ENCODE data around the gene THAP8.
"Not testable (repeated sequence)": the region's sequence is repeated elsewhere in the genome, so short reads cannot be mapped to it uniquely, and the experiment has no call there.

Gene THAP8, protein sequence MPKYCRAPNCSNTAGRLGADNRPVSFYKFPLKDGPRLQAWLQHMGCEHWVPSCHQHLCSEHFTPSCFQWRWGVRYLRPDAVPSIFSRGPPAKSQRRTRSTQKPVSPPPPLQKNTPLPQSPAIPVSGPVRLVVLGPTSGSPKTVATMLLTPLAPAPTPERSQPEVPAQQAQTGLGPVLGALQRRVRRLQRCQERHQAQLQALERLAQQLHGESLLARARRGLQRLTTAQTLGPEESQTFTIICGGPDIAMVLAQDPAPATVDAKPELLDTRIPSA

DNA sequence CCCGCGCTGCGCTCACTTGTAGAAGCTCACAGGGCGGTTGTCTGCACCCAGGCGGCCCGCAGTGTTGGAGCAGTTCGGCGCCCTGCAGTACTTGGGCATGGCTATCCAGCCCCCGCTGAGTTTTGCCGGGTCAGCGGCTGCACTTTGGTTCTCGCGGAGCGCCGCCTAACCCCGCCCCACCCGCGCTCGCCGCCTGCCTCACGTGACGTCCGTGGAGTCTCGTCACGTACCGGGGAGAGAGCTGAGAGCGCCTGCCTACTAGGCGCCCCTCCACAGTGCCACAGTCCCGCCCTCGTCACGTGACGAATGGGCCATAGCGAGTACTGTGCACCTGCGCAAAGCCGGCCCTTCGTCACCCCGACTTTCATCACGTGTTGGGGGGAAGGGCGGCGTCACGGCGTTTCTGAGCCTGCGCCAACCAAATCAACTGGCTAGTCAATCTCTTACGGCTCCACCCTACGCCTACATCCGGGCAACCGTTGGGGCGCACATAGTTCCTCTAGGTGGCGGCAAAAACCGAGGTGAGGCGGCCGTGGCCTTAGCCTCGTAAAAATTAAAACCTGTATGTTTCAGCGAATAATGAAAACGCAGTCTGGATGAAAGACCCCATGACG, at the start of gene THAP8:
THAP8 (minus strand) TSS at position 167 of the 614 bp plus-strand sequence; CDS start at position 99, 68 bp downstream.
- peak; percentile 99 for DNase-seq

DNA sequence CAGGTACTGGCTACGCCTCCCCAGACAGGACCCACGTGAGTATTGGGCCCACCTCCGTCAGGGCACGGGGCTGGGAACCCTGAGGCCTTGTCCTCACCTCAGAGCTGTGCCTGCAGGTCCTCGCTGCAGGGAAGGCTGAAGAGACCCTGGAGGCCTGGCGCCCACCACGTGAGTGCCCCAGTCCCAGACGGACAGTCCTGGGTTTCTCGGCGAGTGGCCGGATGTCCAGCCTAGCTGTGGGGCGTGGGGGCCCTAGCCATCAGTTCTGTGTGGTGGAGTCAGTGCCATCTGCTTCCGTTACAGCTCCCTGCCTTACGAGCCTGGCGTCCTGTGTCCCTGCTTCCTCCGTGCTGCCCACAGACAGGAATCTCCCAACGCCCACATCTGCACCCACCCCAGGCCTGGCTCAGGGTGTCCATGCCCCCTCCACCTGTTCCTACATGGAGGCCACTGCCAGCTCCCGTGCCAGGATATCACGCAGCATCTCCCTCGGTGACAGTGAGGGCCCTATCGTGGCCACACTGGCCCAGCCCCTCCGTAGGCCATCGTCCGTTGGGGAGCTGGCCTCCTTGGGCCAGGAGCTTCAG, 49.0 kb upstream of the THAP8 start:
- DNase-seq, result no peak

DNA sequence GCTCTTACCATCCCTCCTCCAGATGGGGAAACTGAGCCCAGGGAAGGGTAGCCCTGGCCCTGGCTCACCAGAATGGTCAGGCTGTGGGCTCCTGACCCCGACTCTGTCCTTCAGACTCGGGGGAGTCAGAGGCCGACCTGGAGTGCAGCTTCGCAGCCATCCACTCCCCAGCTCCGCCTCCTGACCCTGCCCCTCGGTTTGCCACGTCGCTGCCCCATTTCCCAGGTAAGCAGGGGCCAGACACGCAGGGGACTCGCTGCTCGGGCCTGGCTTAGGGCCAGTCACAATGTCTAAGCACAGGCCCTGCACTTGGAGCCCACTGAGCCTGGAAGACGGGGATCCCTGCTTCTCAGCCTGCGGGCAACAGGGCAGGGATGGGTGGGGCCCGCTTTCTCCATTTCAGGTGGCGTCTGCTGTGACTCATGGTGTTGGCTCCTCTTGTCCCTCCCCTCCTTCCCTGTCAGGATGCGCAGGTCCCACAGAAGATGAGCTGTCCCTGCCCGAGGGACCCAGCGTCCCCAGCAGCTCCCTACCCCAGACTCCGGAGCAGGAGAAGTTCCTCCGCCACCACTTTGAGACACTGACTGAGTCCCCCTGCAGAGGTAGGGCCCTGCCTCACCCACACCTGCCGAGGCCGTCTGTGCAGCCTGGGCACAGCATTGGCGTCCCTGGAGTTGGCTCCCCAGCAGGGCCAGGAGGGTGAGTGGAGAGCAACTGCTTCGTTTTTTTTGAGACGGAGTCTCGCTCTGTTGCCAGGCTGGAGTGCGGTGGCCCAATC, 47.7 kb upstream of the THAP8 start:
- no peak for DNase-seq

DNA sequence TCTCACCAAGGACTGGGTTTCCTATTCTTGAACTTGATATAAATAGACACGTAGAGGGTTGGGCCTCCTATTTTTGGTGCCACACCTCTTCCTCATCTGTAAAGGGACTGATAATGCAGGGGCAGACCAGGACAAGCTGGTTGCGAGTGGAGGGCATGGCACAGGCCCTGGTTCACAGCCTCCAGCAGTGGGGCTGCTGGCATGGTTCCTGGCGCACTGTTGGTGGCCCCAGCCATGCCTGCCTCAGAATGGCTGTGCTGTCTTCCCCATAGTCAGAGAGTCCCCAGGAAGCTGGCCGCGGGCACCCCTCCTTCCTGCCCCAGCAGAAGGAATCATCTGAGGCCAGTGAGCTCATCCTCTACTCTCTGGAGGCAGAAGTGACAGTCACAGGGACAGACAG, 46.4 kb upstream of the THAP8 start:
- DNase-seq, result no peak

DNA sequence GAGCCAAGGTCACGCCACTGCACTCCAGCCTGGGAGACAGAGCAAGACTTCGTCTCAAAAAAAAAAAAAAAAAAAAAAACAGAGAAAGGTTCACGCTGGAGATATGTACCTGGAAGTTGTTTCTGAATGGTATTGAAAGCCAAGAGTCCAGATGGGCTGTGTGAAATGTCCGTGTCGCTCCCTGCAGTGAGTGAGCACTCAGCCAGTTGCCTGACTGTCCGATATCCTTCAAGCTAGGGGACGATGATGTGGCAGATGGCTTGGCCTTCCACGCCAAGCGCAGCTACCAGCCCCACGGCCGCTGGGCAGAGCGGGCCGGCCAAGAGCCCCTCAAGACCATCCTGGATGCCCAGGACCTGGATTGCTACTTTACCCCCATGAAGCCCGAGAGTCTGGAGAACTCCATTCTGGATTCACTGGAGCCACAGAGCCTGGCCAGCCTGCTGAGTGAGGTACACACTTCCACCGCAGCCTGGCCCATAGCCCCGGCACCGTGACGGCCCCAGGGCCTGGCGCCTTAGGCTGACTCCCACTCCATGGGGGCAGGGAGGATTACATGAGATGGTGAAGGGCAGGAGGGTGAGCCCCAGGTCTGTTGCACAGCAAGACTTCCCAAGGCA, 45.2 kb upstream of the THAP8 start:
- no peak for DNase-seq

DNA sequence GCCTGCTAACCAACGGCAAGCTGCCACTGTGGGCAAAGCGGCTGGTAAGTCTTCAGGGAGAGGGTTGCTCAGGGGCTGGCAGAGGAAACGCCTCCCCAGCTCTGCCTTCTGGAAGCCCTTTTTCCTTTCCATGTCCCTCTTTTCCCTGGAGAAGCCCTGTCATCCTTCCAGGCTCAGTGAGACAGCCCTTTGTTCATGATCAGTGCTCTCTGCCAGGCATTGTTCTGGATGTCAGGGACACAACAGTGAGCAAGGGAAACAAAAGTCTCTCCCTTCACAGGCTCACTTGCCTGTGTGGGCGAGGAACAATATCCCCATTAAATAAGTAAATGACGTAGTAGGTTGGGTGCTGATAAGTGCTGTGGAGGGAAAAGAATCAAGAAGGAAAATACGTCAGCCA, 43.0 kb upstream of the THAP8 start:
- no peak for DNase-seq

DNA sequence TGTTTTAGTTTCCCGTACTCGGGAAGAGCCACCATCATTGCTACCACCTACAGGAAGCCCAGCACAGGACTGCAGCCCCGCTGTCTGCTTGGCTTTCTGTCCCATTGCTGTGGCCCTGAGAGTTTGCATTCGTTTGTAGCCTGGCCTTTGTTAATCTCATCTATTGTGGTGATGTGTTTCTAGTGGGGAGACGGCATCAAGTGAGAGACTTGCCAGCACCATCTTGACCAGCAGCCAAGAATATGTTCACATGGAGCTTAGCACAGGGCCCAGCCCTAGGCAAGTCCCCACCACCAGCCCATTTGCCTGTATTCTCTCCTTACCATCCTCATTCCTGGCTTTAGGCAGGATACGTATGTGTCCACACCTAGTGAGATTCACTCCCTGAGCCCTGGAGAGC, 39.6 kb upstream of the THAP8 start:
- no peak for DNase-seq

DNA sequence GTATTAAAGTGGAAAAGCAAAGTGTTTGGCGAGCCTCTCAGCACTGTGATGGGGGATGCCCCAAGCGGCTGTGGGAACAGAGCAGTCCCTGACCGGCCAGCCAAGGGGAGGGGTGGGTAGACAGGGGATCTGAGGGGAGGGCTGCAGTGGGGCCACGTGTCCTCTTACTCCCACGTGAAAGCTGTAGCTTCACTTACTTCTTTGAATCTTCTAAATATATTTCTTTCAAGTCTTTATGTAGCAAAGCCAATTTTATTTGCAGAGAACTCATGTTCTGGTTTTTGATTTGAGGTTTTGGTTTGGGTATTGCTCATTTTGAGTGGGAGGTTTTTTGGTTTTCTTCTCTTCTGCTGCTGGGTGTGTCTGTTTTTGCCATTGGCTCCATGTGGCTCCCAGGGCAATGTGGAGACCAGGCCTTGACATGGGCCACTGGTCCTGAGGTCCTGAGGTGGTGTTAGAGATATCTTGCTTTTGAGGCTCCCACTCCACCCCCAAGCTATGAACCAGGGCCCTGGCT, 39.1 kb upstream of the THAP8 start:
- DNase-seq, result no peak

DNA sequence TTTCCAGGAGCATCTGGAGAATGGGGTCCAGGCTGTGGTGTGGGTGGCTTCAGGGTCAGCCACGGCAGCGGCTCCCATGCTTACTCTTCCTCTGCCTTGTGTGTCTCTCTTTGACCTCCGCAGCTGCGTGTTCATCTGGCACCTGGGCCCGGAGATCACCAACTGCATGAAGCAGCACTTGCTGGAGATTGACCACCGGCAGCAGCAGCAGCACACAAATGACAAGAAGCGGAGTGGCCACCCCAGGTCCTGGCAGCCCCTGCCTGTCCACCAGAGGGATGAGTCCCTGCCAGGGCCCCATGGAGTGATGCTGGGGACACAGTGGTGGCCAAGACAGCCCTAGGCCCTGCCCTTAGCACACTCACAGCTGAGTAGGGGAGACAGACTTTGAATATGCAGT, 38.5 kb upstream of the THAP8 start:
- DNase-seq, result no peak

DNA sequence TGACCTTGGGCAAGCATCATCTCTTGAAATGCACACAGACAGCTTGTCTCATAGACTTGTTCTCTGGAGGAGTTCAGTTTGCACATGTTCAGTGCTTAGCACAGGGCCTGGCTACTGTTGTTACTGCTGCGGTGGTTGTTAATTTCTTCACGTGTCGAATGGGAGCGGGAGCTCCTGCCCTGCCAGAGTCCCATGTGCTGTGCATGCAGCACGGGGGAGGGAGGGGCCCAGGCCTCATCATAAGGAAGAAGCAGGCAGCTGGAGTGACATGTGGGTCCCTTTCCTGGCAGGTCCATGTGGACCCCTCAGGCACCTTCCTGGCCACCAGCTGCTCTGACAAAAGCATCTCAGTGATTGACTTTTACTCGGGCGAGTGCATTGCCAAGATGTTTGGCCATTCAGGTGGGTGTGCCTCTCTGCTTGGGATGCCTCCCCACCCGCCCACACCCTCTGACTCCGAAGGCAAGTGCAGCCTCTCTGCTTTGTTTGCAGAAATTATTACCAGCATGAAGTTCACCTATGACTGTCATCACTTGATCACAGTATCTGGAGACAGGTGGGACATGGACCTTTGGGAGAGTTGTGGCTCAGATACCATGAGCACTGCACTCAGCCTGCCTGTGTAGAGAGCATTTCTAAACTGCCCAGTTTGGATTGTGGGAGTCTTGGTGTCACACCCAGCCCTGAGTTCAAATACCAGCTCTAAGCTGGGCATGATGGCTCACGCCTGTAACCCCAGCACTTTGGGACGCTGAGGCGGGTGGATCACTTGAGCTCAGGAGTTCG, 37.0 kb upstream of the THAP8 start:
- DNase-seq, result no peak

DNA sequence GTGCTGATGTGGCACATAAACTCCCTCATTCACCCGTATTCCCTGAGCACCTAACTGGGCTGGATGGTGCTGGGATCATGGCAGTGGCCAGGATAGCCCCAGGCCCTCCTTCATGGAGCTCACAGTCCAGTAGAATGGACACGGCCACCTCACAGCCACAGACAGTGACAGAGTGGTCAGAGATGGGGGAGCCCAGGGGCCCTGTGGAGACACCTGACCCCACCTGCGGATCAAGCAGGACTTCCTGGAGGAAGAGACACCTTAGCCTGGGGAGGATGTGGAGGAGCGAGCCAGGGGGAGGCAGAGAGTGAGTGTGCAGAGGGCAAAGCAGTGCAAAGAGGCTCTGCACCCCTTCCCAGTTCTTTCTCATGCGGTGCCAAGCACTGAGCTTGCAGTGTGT, 35.8 kb upstream of the THAP8 start:
- DNase-seq, result no peak

DNA sequence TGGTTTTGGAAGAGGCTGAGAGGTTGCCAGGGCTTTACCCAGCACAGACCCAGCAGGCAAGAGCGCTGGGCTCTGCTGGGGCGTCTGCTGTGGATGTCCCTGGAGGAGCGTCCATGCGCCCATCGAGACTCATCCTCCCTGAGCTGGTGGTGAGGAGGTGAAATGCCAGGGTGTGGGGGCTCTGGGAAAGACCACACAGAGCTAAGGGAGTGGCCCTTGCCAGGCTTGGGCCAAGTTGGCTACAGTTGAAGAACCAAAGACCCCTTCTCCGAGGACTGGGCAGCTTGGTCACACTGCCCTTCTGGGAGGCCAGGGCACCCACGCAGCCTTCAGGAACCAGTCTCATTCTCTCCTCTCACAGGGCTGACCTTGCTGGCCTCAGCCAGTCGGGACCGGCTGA, 32.2 kb upstream of the THAP8 start:
- DNase-seq, result no peak

DNA sequence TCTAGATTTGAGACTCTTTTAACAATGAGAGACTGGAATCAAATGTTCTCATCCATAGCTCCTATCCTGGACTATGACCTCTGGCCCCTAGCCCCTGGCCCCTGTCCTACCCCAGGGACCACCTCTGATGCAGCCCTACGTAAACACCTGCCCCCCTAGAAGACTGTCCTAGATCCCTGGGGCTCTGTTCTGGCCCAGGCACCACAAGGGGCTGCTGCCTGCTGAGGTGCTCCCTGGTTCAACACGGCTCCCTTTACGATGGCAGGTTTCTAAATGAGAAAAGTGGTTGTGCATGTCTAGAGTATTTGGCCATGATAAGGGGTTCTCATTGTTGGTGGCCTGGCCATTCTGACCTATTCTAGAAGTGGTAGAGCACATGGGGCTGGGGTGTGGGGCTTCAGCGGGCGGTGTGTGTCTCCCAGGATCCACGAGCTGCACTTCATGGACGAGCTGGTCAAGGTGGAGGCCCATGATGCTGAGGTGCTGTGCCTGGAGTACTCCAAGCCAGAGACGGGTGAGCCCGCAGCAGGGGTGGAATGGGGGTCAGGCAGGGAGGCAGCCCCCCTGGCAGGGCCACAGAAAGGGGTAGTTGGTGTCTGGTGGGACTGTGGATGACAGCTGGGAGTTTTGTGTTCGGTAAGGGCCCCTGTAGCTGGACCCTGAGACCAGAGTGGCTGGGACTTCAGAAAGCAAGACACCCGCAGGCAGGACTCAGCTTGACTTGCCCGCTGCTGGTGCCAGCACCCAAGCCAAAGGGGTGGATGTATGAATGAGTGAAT, 30.3 kb upstream of the THAP8 start:
- no peak for DNase-seq

DNA sequence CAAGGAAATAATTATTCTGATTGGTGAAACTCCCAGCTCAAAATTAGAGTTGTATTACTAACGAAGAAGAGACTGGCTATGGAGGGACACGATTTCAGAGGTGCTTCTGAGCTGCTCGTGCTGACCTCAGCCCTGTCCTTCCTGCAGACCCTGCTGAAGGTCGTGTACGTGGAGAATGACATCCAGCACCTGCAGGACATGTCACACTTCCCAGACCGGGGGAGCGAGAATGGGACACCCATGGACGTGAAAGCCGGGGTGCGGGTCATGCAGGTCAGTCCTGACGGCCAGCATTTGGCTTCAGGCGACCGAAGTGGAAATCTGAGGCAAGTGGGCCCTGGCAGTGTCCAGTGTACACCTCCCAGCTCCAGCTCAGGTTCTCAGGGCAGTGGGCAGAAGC, 28.8 kb upstream of the THAP8 start:
- DNase-seq, result no peak

DNA sequence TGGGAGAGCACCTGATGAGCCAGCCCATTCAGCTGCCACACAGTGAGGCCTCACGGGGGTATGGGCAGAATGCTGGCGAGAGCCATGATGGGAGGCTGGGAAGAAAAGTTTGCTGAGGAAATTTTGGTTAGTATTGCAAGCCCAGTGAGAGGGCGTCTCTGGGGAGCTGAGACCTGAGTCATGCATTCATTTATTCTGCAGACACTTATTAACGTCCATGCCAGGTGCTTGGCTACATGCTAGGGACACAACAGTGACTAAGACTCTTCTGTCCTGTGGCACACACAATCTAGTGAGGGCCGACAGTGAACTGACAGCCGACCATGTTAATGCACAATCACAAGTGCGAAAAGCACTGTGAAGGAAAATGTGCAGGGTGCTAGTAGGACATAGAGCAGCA, 27.8 kb upstream of the THAP8 start:
- no peak for DNase-seq

DNA sequence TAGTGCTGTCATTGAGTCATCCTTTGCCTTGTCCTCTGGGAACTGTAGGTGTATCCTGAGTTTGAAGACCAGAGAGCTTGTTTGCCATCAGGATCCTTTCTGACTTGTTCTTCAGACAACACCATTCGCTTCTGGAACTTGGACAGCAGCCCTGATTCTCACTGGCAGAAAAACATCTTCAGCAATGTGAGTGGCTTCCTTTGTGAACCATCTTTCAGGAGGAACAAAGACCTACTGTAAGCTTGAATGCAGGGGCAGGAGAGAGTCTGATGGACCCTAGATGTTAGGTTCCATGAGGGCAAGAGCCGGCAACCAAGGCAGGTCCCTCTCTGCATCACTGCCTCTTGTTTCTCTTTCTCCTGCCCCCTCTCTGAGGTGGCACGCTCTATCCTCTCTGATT, 27.3 kb upstream of the THAP8 start:
- DNase-seq, result no peak

DNA sequence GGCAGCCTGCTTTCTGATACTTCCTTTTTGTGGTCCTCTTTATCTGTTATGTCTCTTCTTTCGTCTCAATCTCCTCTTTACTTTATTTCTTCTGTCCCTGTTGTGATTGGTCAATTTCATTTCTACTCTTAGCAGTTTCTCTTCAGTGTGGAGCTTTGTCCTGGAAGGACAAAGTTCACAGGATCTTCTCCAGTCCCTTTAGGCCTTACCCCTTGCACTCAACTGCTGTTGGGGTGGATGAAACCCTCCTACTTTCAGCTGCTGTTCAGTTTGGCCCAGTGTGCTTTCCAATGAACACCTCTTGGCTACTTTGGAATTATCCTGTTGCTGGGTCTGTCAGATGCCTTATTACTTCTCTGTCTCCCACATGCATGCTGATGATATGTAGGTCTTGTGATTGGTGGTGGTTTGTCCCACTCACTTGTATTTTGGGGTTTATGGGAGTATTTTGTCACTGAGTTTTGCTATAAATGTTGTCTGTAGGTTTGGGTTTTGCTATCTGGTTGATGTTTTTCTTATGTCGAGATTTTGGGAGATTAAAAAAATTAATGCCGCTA, 25.4 kb upstream of the THAP8 start:
- no peak for DNase-seq

DNA sequence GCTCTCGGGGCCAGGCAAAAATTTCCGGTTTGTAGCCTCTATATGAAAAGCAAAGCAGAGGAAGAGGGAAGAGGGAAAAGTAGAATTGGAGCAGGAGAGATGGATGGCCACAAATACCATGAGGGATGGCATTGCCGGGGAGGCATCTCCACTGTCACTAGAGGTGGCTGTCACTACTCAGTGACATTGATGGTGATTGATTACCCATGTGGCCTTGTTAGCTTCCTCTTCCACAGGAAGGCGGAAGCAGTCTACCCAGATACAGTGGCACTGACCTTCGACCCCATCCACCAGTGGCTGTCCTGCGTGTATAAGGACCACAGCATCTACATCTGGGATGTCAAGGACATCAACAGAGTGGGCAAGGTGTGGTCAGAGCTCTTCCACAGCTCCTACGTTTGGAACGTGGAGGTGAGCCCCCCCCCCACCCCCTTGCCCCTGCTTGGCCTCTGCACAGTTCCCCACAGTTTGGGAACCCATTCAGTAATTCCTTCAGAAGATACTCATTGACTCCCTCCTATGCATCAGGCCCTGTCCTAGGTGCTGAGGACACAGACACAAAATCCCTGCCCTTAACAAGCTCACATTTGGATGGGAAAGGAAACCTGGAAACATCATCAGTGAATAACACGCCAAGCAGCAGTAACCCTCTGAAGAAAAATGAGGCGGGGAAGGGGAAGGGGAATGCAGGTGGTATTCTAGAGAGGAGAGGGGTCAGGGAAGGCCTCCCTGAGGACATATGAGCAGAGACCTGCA, 19.2 kb upstream of the THAP8 start:
- DNase-seq, result no peak

DNA sequence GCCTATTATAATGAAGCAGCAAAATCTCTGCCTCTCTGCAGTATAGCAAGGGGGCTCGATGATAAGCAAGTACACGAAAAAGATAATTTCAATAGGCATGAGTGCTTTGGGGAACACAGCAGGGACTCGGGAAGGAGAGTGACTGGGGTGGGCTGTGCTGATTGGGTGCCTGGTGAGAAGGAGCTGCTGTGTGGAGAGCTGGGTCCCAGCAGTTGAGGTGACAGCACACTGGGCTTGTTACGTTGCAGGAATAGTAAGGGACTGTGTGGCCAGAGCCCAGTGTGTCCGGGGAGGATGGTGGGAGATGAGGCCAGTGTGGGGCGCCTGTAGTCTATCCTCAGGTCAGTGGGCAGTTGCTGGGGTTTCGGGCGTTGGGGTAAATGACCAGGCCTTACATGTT, 18.0 kb upstream of the THAP8 start:
- DNase-seq, result no peak

DNA sequence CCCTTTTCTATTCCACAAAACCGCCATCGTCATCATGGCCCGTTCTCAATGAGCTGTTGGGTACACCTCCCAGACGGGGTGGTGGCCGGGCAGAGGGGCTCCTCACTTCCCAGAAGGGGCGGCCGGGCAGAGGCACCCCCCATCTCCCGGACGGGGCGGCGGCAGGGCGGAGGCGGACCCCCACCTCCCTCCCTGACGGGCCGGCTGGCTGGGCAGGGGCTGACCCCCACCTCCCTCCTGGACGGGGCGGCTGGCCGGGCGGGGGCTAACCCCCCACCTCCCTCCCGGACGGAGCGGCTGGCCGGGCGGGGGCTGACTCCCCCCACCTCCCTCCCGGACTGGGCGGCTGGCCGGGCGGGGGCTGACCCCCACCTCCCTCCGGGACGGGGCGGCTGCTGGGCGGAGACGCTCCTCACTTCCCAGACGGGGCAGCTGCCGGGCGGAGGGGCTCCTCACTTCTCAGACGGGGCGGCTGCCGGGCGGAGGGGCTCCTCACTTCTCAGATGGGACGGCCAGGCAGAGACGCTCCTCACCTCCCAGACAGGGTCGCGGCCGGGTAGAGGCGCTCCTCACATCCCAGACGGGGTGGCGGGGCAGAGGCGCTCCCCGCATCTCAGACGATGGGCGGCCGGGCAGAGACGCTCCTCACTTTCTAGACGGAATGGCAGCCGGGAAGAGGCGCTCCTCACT, 14.9 kb upstream of the THAP8 start:
- DNase-seq, result not testable (repeated sequence)
